A673 (cell line): ENCODE data around the gene RNF41. TPM values are rescaled to one million over a fixed set of nuclear protein-coding genes. Genes with fewer than 3 reads are reported as not detected.

Experiments used
- BruUV-seq: library from RNA; stranded (reverse); fragments of 400-500 nt; replicated peaks from 2 replicates; lab custom pipeline; 2021; lab: Mats Ljungman, UMichigan
- CTCF ChIA-PET: fragments of 300-600 bp; sonication (Branson Sonifier 250); formaldehyde crosslinking; loops from one replicate; lab custom pipeline; 2022; ENCODE audit warnings: antibody characterized with exemption; lab: Charles Lee
- POLR2A ChIA-PET: fragments of 300-600 bp; sonication (Branson Sonifier 250); formaldehyde crosslinking; loops from one replicate; lab custom pipeline; 2022; ENCODE audit warnings: antibody characterized with exemption; ENCODE audit not compliant: low non-redundant PET; lab: Charles Lee
- DNase-seq: peaks from one replicate; pipeline ENCODE4 v3.0.0-alpha.2; 2015; ENCODE audit warnings: low spot score
- H3K27ac ChIP-seq: fragments of 200-600 bp; sonication (generic); 2 replicates; pipeline ENCODE4 v1.5.1; 2016; ENCODE audit warnings: mixed run types, low read depth, mild to moderate bottlenecking, mixed read lengths, antibody characterized with exemption, low read length; ENCODE audit not compliant: poor library complexity, severe bottlenecking
- H3K27me3 ChIP-seq: fragments of 200-600 bp; sonication (generic); replicated peaks from 2 replicates; pipeline ENCODE4 v1.6.1; 2017; ENCODE audit warnings: mixed run types, low read depth, mild to moderate bottlenecking, mixed read lengths, antibody characterized with exemption, low read length; ENCODE audit not compliant: insufficient read depth, poor library complexity
- H3K36me3 ChIP-seq: fragments of 200-600 bp; sonication (generic); 2 replicates; pipeline ENCODE4 v1.6.1; 2016; ENCODE audit warnings: mixed run types, mild to moderate bottlenecking, mixed read lengths, antibody characterized with exemption, low read length; ENCODE audit not compliant: insufficient read depth, poor library complexity, severe bottlenecking
- H3K4me1 ChIP-seq: fragments of 200-600 bp; sonication (generic); 2 replicates; pipeline ENCODE4 v1.6.1; 2017; ENCODE audit warnings: mixed run types, mild to moderate bottlenecking, mixed read lengths, antibody characterized with exemption, low read length; ENCODE audit not compliant: insufficient read depth, poor library complexity, severe bottlenecking
- H3K4me3 ChIP-seq: fragments of 200-600 bp; sonication (generic); 2 replicates; pipeline ENCODE4 v1.5.1; 2016; ENCODE audit warnings: low read depth, mixed run types, mild to moderate bottlenecking, mixed read lengths, low read length; ENCODE audit not compliant: poor library complexity, severe bottlenecking
- H3K9me3 ChIP-seq: fragments of 200-600 bp; sonication (generic); 2 replicates; pipeline ENCODE4 v1.6.1; 2016; ENCODE audit warnings: mixed run types, low read depth, mild to moderate bottlenecking, mixed read lengths, antibody characterized with exemption, low read length; ENCODE audit not compliant: poor library complexity, severe bottlenecking
- CTCF ChIP-seq: fragments of 300-800, 200-600 bp; sonication (generic); conservative IDR thresholded peaks from 2 replicates; pipeline ENCODE4 v1.5.1; 2017; ENCODE audit warnings: low read depth, mild to moderate bottlenecking, antibody characterized with exemption, low read length, moderate library complexity, mixed read lengths
- EZH2 ChIP-seq: fragments of 200-600 bp; sonication (generic); IDR thresholded peaks from 2 replicates; pipeline ENCODE4 v1.6.1; 2017; ENCODE audit warnings: borderline replicate concordance, low read depth, mild to moderate bottlenecking, mixed read lengths, antibody characterized with exemption, low read length; ENCODE audit not compliant: poor library complexity, severe bottlenecking
- intact Hi-C: fragments of 100-400 bp; cut with micrococcal nuclease; formaldehyde crosslinking; loops from one replicate; pipeline ENCODE4 v1.10.0; 2022; ENCODE audit not compliant: unreplicated experiment
- total RNA-seq: library from RNA; stranded (reverse); gene quantifications from 2 replicates; pipeline ENCODE4 v1.2.3, GENCODE V29; 2021

The RNF41 gene
- total RNA-seq, 1 experiment from 2014 or later: 48.1 TPM

- no peak for DNase-seq
- POLR2A ChIA-PET: no interaction called here
- Histone ChIP-seq H3K36me3 (peaks cover 51% of the 10 kb centered on the region), H3K9me3 (no peaks in the 10 kb centered on the region), H3K4me1 (no peaks in the 10 kb centered on the region), H3K27ac (no peak overlapping the region), H3K4me3 (no peak overlapping the region), H3K27me3 (no peaks in the 10 kb centered on the region)
- TF ChIP-seq EZH2 (no peak), CTCF (no peak)
- intact Hi-C loops: no loop called here
- BruUV-seq: no TSS peak
- CTCF ChIA-PET: no interaction called here
Observed at GRCh38 chr12:56213878-56214277, 7.8 kb downstream of the RNF41 start.

- Histone ChIP-seq H3K36me3 (peaks cover 59% of the 10 kb centered on the region), H3K27me3 (no peaks in the 10 kb centered on the region), H3K4me1 (no peaks in the 10 kb centered on the region), H3K4me3 (no peak overlapping the region), H3K27ac (no peak overlapping the region), H3K9me3 (no peaks in the 10 kb centered on the region)
- TF ChIP-seq CTCF (no peak), EZH2 (no peak)
- no peak for DNase-seq
- CTCF ChIA-PET: no interaction called here
- intact Hi-C loops: no loop called here
- POLR2A ChIA-PET: no interaction called here
- BruUV-seq: no TSS peak
Observed at GRCh38 chr12:56212361-56212760, 9.4 kb downstream of the RNF41 start.

GRCh38 chr12:56208006-56208405 is 13.7 kb downstream of the RNF41 start:
- no peak for TF ChIP-seq EZH2
- TF ChIP-seq CTCF: no peak
- Histone ChIP-seq H3K36me3 (peaks cover 56% of the 10 kb centered on the region), H3K27ac (no peak overlapping the region), H3K27me3 (no peaks in the 10 kb centered on the region), H3K9me3 (no peaks in the 10 kb centered on the region), H3K4me3 (no peak overlapping the region), H3K4me1 (no peaks in the 10 kb centered on the region)
- intact Hi-C loops: no loop called here
- ChIA-PET POLR2A (no interaction called here), CTCF (interaction anchor here (2.8 kb wide), 1 partner anchor 14 kb away, joined by 17 read pairs; the partner anchor contains the start of gene RNF41)
- DNase-seq: no peak
- BruUV-seq: no TSS peak
